KMS-11 (cell line): Measurements from ENCODE around the gene TMEM219.

Source experiments
- H2AFZ ChIP-seq: fragments of 200-600 bp; sonication (generic); 2 replicates; pipeline ENCODE4 v1.6.1; 2016; ENCODE audit warnings: antibody characterized with exemption, mixed run types, low read depth
- H3K27ac ChIP-seq: fragments of 200-600 bp; sonication (generic); 2 replicates; pipeline ENCODE4 v1.6.1; 2016; ENCODE audit warnings: mild to moderate bottlenecking, mixed run types
- H3K27me3 ChIP-seq: fragments of 200-600 bp; sonication (generic); 2 replicates; pipeline ENCODE4 v1.6.1; 2017; ENCODE audit warnings: mild to moderate bottlenecking, low read depth, mixed run types, moderate library complexity; ENCODE audit not compliant: insufficient read depth
- H3K36me3 ChIP-seq: fragments of 200-600 bp; sonication (generic); 2 replicates; pipeline ENCODE4 v1.6.1; 2017; ENCODE audit warnings: mild to moderate bottlenecking, mixed run types; ENCODE audit not compliant: insufficient read depth
- H3K4me1 ChIP-seq: fragments of 200-600 bp; sonication (generic); 2 replicates; pipeline ENCODE4 v1.6.1; 2016; ENCODE audit warnings: mild to moderate bottlenecking, low read depth, mixed run types; ENCODE audit not compliant: poor library complexity, severe bottlenecking
- H3K4me2 ChIP-seq: fragments of 200-600 bp; sonication (generic); 2 replicates; pipeline ENCODE4 v1.7.0; 2016; ENCODE audit warnings: mild to moderate bottlenecking, mixed run types
- H3K4me3 ChIP-seq: fragments of 200-600 bp; sonication (generic); IDR thresholded peaks from 2 replicates; pipeline ENCODE4 v1.6.1; 2017; ENCODE audit warnings: low read depth, low read length, mixed read lengths; ENCODE audit not compliant: insufficient read depth
- H3K79me2 ChIP-seq: fragments of 200-600 bp; sonication (generic); 2 replicates; pipeline ENCODE4 v1.6.1; 2016; ENCODE audit warnings: low read depth, mixed run types; ENCODE audit not compliant: insufficient read depth
- H3K9ac ChIP-seq: fragments of 200-600 bp; sonication (generic); 2 replicates; pipeline ENCODE4 v1.6.1; 2016; ENCODE audit warnings: mild to moderate bottlenecking, mixed run types
- H4K20me1 ChIP-seq: fragments of 200-600 bp; sonication (generic); 2 replicates; pipeline ENCODE4 v1.6.1; 2016; ENCODE audit warnings: mild to moderate bottlenecking, mixed run types; ENCODE audit not compliant: insufficient read depth
- TF ChIP-seq, protein P1 (sequence below): fragments of 200-600 bp; sonication (generic); conservative IDR thresholded peaks from 2 replicates; pipeline ENCODE4 v1.6.1; 2017; ENCODE audit warnings: low read depth, mild to moderate bottlenecking, antibody characterized with exemption, low read length, moderate library complexity, mixed read lengths

Gene TMEM219

DNA sequence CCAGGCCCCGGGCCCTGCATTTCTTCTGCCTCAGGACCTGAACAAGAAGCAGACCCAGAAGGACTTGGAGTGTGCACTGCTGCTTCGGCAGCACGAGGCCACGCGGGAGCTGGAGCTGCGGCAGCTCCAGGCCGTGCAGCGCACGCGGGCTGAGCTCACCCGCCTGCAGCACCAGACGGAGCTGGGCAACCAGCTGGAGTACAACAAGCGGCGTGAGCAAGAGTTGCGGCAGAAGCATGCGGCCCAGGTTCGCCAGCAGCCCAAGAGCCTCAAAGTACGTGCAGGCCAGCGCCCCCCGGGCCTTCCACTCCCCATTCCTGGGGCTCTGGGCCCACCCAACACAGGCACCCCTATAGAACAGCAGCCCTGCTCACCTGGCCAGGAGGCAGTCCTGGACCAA lies 24.4 kb downstream of the TMEM219 start:
- no peaks in the 10 kb centered on the region for H3K27me3 ChIP-seq
- H3K79me2 ChIP-seq = no peaks in the 10 kb centered on the region
- H3K4me2 ChIP-seq = no peak overlapping the region
- no peak overlapping the region for H3K27ac ChIP-seq
- no peaks in the 10 kb centered on the region for H3K4me1 ChIP-seq
- no peak overlapping the region for H3K9ac ChIP-seq
- no peaks in the 10 kb centered on the region for H3K36me3 ChIP-seq
- H3K4me3 ChIP-seq = no peak overlapping the region
- no peak overlapping the region for H2AFZ ChIP-seq
- no peaks in the 10 kb centered on the region for H4K20me1 ChIP-seq
- TF ChIP-seq, protein P1, sequence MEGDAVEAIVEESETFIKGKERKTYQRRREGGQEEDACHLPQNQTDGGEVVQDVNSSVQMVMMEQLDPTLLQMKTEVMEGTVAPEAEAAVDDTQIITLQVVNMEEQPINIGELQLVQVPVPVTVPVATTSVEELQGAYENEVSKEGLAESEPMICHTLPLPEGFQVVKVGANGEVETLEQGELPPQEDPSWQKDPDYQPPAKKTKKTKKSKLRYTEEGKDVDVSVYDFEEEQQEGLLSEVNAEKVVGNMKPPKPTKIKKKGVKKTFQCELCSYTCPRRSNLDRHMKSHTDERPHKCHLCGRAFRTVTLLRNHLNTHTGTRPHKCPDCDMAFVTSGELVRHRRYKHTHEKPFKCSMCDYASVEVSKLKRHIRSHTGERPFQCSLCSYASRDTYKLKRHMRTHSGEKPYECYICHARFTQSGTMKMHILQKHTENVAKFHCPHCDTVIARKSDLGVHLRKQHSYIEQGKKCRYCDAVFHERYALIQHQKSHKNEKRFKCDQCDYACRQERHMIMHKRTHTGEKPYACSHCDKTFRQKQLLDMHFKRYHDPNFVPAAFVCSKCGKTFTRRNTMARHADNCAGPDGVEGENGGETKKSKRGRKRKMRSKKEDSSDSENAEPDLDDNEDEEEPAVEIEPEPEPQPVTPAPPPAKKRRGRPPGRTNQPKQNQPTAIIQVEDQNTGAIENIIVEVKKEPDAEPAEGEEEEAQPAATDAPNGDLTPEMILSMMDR = no peak

DNA sequence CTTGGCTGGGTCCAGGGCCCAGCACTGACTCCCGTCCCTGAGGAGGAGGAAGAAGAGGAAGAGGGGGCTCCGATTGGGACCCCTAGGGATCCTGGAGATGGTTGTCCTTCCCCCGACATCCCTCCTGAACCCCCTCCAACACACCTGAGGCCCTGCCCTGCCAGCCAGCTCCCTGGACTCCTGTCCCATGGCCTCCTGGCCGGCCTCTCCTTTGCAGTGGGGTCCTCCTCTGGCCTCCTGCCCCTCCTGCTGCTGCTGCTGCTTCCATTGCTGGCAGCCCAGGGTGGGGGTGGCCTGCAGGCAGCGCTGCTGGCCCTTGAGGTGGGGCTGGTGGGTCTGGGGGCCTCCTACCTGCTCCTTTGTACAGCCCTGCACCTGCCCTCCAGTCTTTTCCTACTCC lies 25.1 kb downstream of the TMEM219 start:
- Histone ChIP-seq H3K36me3 (no peaks in the 10 kb centered on the region), H3K27ac (no peak overlapping the region), H3K9ac (no peak overlapping the region), H3K4me3 (no peak overlapping the region), H3K4me2 (no peak overlapping the region), H3K4me1 (no peaks in the 10 kb centered on the region), H3K79me2 (no peaks in the 10 kb centered on the region), H2AFZ (no peak overlapping the region), H4K20me1 (no peaks in the 10 kb centered on the region), H3K27me3 (no peaks in the 10 kb centered on the region)
- TF ChIP-seq, protein P1 = no peak

DNA sequence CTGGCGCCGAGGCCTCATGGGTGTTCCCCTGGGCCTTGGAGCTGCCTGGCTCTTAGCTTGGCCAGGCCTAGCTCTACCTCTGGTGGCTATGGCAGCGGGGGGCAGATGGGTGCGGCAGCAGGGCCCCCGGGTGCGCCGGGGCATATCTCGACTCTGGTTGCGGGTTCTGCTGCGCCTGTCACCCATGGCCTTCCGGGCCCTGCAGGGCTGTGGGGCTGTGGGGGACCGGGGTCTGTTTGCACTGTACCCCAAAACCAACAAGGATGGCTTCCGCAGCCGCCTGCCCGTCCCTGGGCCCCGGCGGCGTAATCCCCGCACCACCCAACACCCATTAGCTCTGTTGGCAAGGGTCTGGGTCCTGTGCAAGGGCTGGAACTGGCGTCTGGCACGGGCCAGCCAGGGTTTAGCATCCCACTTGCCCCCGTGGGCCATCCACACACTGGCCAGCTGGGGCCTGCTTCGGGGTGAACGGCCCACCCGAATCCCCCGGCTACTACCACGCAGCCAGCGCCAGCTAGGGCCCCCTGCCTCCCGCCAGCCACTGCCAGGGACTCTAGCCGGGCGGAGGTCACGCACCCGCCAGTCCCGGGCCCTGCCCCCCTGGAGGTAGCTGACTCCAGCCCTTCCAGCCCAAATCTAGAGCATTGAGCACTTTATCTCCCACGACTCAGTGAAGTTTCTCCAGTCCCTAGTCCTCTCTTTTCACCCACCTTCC lies 25.6 kb downstream of the TMEM219 start:
- Histone ChIP-seq H3K36me3 (no peaks in the 10 kb centered on the region), H3K4me2 (no peak overlapping the region), H3K27ac (no peak overlapping the region), H4K20me1 (no peaks in the 10 kb centered on the region), H3K79me2 (no peaks in the 10 kb centered on the region), H3K9ac (no peak overlapping the region), H3K4me1 (no peaks in the 10 kb centered on the region), H2AFZ (no peak overlapping the region), H3K27me3 (no peaks in the 10 kb centered on the region), H3K4me3 (no peak overlapping the region)
- TF ChIP-seq, protein P1 = no peak

DNA sequence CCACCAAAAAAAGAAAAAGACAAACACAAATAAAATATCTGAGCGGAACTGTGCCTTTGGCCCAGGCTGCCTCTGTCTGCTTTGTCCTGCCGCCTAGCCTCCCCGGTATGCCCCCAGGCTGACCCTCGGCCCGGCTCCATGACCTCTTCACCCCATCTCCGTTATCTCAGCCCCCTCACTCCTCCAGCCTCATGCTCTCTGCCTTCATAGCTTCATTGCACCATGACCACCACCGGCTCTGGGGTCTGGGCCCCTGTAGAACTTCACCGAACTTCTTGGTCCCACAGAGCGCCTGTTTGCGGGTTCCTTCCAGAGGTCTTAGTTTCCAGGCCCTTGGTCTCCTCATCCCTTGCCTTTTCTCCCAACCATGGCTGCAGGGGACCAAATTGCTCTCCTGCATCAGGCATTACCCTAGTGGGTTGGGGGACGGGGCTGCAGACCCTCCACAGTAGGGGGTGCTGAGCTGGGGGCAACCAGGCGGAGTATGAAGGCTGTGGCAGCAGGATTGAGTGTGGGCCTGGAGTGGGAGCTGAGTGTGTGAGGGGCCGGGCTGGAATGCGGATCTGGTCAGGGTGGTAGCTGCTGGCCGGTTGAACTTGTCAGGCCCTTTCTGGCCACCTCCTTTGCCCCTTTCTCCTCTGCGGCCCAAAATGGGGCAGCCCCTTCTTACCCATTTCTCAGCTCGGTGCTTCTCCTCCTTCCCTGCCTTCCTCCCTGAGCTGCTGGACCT lies 26.6 kb downstream of the TMEM219 start:
- TF ChIP-seq, protein P1 = no peak
- Histone ChIP-seq H3K4me1 (no peaks in the 10 kb centered on the region), H3K4me3 (no peak overlapping the region), H3K79me2 (no peaks in the 10 kb centered on the region), H2AFZ (no peak overlapping the region), H4K20me1 (no peaks in the 10 kb centered on the region), H3K4me2 (no peak overlapping the region), H3K9ac (no peak overlapping the region), H3K27me3 (no peaks in the 10 kb centered on the region), H3K27ac (no peak overlapping the region), H3K36me3 (no peaks in the 10 kb centered on the region)
